Measurements from ENCODE around the gene DHX34. TPM values are rescaled to one million over a fixed set of nuclear protein-coding genes. Genes with fewer than 3 reads are reported as not detected.

DHX34 gene
- total and polyA plus RNA-seq, 9 of the 15 experiments (the other 6 are each of a cell fraction or from before 2014, with no cell fraction given), result 0.36 to 42.0 (median 15.0) TPM

DNA sequence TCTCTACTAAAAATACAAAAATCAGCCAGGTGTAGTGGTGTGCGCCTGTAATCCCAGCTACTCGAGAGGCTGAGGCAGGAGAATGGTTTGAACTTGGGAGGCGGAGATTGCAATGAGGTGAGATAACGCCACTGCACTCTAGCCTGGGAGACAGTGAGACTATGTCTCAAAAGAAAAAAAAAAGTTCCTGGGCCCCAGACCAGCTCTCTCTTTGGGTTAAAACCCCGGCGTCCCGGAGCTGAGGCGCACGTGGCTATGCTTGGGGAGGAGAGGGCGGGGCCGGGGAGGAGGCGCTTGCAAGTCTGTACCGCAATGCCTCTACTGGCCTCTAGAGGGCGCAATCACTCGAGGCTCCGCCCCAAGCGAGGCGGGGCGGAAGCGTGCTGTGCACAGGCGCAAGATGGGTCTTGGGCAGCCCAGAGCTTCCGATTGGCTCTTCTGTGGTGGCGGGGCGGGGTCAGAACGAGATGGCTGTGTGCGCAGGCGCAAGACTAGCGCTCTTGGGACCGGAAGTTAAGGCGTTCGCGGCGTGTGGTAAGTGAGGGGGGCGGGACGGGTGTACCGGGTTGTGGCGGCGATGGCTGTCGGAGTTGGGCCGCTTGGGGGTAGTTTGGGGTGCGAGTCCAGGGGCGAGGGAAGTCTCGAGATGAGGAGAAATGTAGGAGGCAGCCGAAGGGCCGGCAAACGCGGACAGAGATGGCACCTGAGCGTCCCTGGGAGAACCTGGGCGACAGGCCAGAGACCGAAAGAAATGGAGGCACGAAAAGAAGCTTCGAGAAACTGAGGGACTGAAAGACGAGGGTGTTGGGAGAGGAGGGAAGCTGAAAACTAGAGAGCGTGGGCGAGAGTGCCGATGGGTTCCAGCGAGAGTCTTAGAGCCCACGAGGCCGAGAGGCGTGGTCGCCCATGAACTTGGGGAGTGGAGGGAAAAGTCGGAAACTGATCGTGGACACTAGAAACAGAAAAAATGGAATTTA lies at the start of gene DHX34 (continued):
- TF ChIP-seq, protein P1, sequence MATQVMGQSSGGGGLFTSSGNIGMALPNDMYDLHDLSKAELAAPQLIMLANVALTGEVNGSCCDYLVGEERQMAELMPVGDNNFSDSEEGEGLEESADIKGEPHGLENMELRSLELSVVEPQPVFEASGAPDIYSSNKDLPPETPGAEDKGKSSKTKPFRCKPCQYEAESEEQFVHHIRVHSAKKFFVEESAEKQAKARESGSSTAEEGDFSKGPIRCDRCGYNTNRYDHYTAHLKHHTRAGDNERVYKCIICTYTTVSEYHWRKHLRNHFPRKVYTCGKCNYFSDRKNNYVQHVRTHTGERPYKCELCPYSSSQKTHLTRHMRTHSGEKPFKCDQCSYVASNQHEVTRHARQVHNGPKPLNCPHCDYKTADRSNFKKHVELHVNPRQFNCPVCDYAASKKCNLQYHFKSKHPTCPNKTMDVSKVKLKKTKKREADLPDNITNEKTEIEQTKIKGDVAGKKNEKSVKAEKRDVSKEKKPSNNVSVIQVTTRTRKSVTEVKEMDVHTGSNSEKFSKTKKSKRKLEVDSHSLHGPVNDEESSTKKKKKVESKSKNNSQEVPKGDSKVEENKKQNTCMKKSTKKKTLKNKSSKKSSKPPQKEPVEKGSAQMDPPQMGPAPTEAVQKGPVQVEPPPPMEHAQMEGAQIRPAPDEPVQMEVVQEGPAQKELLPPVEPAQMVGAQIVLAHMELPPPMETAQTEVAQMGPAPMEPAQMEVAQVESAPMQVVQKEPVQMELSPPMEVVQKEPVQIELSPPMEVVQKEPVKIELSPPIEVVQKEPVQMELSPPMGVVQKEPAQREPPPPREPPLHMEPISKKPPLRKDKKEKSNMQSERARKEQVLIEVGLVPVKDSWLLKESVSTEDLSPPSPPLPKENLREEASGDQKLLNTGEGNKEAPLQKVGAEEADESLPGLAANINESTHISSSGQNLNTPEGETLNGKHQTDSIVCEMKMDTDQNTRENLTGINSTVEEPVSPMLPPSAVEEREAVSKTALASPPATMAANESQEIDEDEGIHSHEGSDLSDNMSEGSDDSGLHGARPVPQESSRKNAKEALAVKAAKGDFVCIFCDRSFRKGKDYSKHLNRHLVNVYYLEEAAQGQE (IDR thresholded peaks at IDR 0.05; ENCODE audit: borderline replicate concordance), result peak; percentile 51; the same call in 1 of the 2 replicates
- TF ChIP-seq, protein P1 (CRISPR knock-in tag; IDR thresholded peaks at IDR 0.05; ENCODE audit: low read depth), result no peak
- no peak for TF ChIP-seq HDAC3 (IDR thresholded peaks at IDR 0.05; ENCODE audit: borderline replicate concordance, partially characterized antibody)
- TF ChIP-seq POLR2AphosphoS2 (IDR thresholded peaks at IDR 0.05; ENCODE audit: low read length), result peak; percentile 40; the same call in 1 of the 2 replicates
- no peak for TF ChIP-seq SREBF1 (IDR thresholded peaks at IDR 0.05; ENCODE audit: borderline replicate concordance, low read depth, low read length)
- no peak for TF ChIP-seq ZBTB5 (IDR thresholded peaks at IDR 0.05)
- no peak for TF ChIP-seq NFIX (CRISPR knock-in tag; IDR thresholded peaks at IDR 0.05; ENCODE audit: low read depth)
- 0 out of 2 replicates have a peak, but pooled peaks have one; percentile 23 for TF ChIP-seq MEF2D (tag; conservative IDR thresholded peaks at IDR 0.05; ENCODE audit: low read depth)
- no peak for TF ChIP-seq PPARD (CRISPR knock-in tag; IDR thresholded peaks at IDR 0.05)
- peak; percentile 95 for TF ChIP-seq VEZF1 (CRISPR knock-in tag; IDR thresholded peaks at IDR 0.05)
- TF ChIP-seq ZNF197 (CRISPR knock-in tag; IDR thresholded peaks at IDR 0.05; ENCODE audit: low read depth), result no peak
- TF ChIP-seq ZC3H8 (IDR thresholded peaks at IDR 0.05), result no peak
- peak; percentile 79 for TF ChIP-seq CREM (IDR thresholded peaks at IDR 0.05; ENCODE audit: low read depth)
- TF ChIP-seq IRF2 (CRISPR knock-in tag; IDR thresholded peaks at IDR 0.05), result no peak
